HepG2 (cell line): Measurements from ENCODE around the gene SEMA7A. TPM values are rescaled to one million over a fixed set of nuclear protein-coding genes. Genes with fewer than 3 reads are reported as not detected.
A peak's percentile ranks its signal among the peaks of the same experiment; 100 is the strongest.

Experiments
- ELF3 ChIP-seq: IDR thresholded peaks from 2 replicates; pipeline ENCODE4 v1.6.1; 2016; ENCODE audit warnings: missing genetic modification reagents, missing compliant biosample characterization
- FOXA1 ChIP-seq, 2 experiments: fragments of 450-650 bp in 1 of 2; sonication (generic) in 1 of 2; formaldehyde crosslinking in 1 of 2; IDR thresholded peaks; 2 replicates each; pipeline versions ENCODE4 v1.4.0 to v1.6.1; 2016 to 2020; ENCODE audit warnings: missing genetic modification reagents in 1 of 2
- GATAD2A ChIP-seq: IDR thresholded peaks from 2 replicates; pipeline ENCODE4 v1.6.1; 2016
- GZF1 ChIP-seq: sonication (generic); formaldehyde crosslinking; IDR thresholded peaks from 2 replicates; pipeline ENCODE4 v1.5.1; 2020; ENCODE audit warnings: mild to moderate bottlenecking, missing genetic modification reagents
- NR2F1 ChIP-seq, 2 experiments: fragments of 450-650 bp in 1 of 2; formaldehyde crosslinking in 1 of 2; IDR thresholded peaks; 2 replicates each; pipeline versions ENCODE4 v1.5.0 to v1.6.1; 2016 to 2020; ENCODE audit warnings: mild to moderate bottlenecking in 1 of 2, missing compliant biosample characterization in 1 of 2, missing genetic modification reagents in 1 of 2, moderate library complexity in 1 of 2
- RXRB ChIP-seq: IDR thresholded peaks from 2 replicates; pipeline ENCODE4 v1.6.1; 2016; ENCODE audit warnings: borderline replicate concordance, missing genetic modification reagents, missing compliant biosample characterization
- SP140L ChIP-seq: sonication (generic); formaldehyde crosslinking; IDR thresholded peaks from 2 replicates; pipeline ENCODE4 v1.4.0; 2020; ENCODE audit warnings: missing genetic modification reagents, borderline replicate concordance
- TSC22D2 ChIP-seq: sonication (generic); formaldehyde crosslinking; IDR thresholded peaks from 2 replicates; pipeline ENCODE4 v1.5.1; 2020; ENCODE audit warnings: missing genetic modification reagents, mild to moderate bottlenecking, borderline replicate concordance
- ZFP90 ChIP-seq: sonication (generic); formaldehyde crosslinking; IDR thresholded peaks from 2 replicates; pipeline ENCODE4 v1.8.0; 2022; ENCODE audit warnings: missing genetic modification reagents, mild to moderate bottlenecking, inconsistent platforms, borderline replicate concordance
- ZMYM4 ChIP-seq: sonication (generic); formaldehyde crosslinking; IDR thresholded peaks from 2 replicates; pipeline ENCODE4 v1.8.1; 2023; ENCODE audit warnings: mild to moderate bottlenecking, missing genetic modification reagents
- ZNF12 ChIP-seq: sonication (generic); formaldehyde crosslinking; IDR thresholded peaks from 2 replicates; pipeline ENCODE4 v1.5.0; 2020; ENCODE audit warnings: missing genetic modification reagents
- ZNF3 ChIP-seq: IDR thresholded peaks from 2 replicates; pipeline ENCODE4 v1.7.0; 2017; ENCODE audit warnings: inconsistent platforms
- ZZZ3 ChIP-seq: sonication (generic); formaldehyde crosslinking; IDR thresholded peaks from 2 replicates; pipeline ENCODE4 v1.4.0; 2020; ENCODE audit warnings: missing genetic modification reagents, mild to moderate bottlenecking, borderline replicate concordance
- polyA plus RNA-seq, 8 experiments: library from polyadenylated mRNA; depleted of rRNA in 3 of 8; stranded (reverse) in 7 of 8; unstranded in 1 of 8; fragments of >200 nt; fragmentation: Illumina TruSeq in 4 of 8; extraction: Trizol in 4 of 8; gene quantifications; 2 replicates each; pipeline versions ENCODE4 v1.2.1 to v1.2.3, GENCODE V29; 2011 to 2016; ENCODE audit warnings: low read depth in 4 of 8, missing spikeins in 1 of 8, mixed read lengths in 1 of 8; ENCODE audit not compliant: insufficient read depth in 1 of 8
- total RNA-seq, 5 experiments: library from RNA; depleted of rRNA; stranded (reverse); fragments of >200 nt; fragmentation: Illumina TruSeq; extraction: Trizol; gene quantifications; 2 replicates each; pipeline ENCODE4 v1.2.3, GENCODE V29; 2016; ENCODE audit warnings: low read depth in 1 of 5
- TF ChIP-seq, protein P1 (sequence below): IDR thresholded peaks from 2 replicates; pipeline ENCODE4 v1.4.0; 2020; ENCODE audit warnings: mild to moderate bottlenecking, missing genetic modification reagents
- TF ChIP-seq, protein P2 (sequence below): sonication (generic); formaldehyde crosslinking; IDR thresholded peaks from 2 replicates; pipeline ENCODE4 v1.4.0; 2020; ENCODE audit warnings: missing genetic modification reagents, borderline replicate concordance
- TF ChIP-seq, protein P3 (sequence below): sonication (generic); formaldehyde crosslinking; IDR thresholded peaks from 2 replicates; pipeline ENCODE4 v1.4.0; 2020; ENCODE audit warnings: mild to moderate bottlenecking, missing genetic modification reagents
- TF ChIP-seq, protein P4 (sequence below): IDR thresholded peaks from 2 replicates; pipeline ENCODE4 v1.6.1; 2016; ENCODE audit warnings: missing compliant biosample characterization, missing genetic modification reagents, borderline replicate concordance
- TF ChIP-seq, protein P5 (sequence below): IDR thresholded peaks from 2 replicates; pipeline ENCODE4 v1.6.1; 2016

SEMA7A gene
- total and polyA plus RNA-seq, 2 of the 13 experiments (the other 11 are each of a cell fraction or from before 2014, with no cell fraction given) = 9.0 to 15.8 TPM

DNA sequence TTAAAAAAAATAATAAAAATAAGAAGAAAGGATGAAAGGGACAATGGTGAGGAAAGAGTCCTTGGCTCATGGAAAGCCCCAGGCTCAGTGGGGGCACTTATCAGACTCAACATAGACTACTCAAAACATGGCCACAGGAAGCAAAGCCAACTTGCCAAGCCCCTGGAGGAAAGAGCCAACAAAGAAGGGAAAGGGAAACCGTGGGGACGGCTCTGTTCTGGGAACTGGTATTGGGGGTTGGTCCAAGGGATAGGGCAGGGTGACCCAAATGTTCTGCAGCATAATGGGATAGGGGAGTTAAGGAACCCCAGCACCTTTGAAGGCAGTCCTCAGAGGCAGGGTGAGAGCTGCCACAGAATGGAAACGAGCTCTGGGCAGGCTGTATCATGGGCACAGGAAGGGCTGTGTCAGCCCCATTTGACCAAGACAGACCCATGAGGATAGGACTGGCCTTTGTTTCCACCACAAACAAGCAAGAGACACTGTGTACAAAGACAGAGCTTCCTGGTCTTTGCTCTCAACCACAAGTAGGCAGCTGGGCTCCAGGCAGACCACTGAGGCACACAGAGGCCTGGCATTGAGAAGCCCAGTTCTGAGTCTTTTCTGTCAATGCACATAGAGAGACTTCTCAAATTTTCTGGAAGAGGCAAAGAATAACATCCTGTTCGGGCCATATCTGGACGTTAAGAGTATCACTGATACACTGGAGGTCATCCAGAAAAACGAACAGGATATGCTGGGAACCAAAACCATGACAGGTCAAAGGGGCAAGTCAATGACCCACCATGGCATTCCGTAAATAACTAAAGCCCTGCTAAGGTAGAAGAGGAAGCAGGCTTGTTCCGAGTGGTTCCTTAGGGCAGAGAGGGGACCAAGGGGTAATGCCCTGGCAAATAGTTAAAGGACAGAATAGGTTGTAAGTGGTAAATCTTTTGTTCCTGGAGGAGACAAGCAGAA lies 10.6 kb upstream of the SEMA7A start (continued):
- TF ChIP-seq, protein P1, sequence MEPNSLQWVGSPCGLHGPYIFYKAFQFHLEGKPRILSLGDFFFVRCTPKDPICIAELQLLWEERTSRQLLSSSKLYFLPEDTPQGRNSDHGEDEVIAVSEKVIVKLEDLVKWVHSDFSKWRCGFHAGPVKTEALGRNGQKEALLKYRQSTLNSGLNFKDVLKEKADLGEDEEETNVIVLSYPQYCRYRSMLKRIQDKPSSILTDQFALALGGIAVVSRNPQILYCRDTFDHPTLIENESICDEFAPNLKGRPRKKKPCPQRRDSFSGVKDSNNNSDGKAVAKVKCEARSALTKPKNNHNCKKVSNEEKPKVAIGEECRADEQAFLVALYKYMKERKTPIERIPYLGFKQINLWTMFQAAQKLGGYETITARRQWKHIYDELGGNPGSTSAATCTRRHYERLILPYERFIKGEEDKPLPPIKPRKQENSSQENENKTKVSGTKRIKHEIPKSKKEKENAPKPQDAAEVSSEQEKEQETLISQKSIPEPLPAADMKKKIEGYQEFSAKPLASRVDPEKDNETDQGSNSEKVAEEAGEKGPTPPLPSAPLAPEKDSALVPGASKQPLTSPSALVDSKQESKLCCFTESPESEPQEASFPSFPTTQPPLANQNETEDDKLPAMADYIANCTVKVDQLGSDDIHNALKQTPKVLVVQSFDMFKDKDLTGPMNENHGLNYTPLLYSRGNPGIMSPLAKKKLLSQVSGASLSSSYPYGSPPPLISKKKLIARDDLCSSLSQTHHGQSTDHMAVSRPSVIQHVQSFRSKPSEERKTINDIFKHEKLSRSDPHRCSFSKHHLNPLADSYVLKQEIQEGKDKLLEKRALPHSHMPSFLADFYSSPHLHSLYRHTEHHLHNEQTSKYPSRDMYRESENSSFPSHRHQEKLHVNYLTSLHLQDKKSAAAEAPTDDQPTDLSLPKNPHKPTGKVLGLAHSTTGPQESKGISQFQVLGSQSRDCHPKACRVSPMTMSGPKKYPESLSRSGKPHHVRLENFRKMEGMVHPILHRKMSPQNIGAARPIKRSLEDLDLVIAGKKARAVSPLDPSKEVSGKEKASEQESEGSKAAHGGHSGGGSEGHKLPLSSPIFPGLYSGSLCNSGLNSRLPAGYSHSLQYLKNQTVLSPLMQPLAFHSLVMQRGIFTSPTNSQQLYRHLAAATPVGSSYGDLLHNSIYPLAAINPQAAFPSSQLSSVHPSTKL (CRISPR knock-in tag) = peak; percentile 57
- TF ChIP-seq SP140L (CRISPR knock-in tag) (no peak), RXRB (CRISPR knock-in tag) (peak; percentile 88), TSC22D2 (no peak), ELF3 (CRISPR knock-in tag) (peak; percentile 33; the same call in 1 of the 2 replicates), ZFP90 (CRISPR knock-in tag) (no peak), NR2F1 (CRISPR knock-in tag; IDR thresholded peaks at IDR 0.05) (peak; percentile 52 to 61; a peak in 3 of 4 replicates), ZNF3 (CRISPR knock-in tag) (no peak), ZNF12 (CRISPR knock-in tag) (no peak), ZZZ3 (CRISPR knock-in tag) (no peak), FOXA1 (IDR thresholded peaks at IDR 0.05) (no peak), FOXA1 (CRISPR knock-in tag; IDR thresholded peaks at IDR 0.05) (peak; percentile 32), GATAD2A (peak; percentile 47; the same call in 1 of the 2 replicates), GZF1 (CRISPR knock-in tag) (0 out of 2 replicates have a peak, but pooled peaks have one; percentile 57), ZMYM4 (CRISPR knock-in tag) (0 out of 2 replicates have a peak, but pooled peaks have one; percentile 2)
- TF ChIP-seq, protein P2, sequence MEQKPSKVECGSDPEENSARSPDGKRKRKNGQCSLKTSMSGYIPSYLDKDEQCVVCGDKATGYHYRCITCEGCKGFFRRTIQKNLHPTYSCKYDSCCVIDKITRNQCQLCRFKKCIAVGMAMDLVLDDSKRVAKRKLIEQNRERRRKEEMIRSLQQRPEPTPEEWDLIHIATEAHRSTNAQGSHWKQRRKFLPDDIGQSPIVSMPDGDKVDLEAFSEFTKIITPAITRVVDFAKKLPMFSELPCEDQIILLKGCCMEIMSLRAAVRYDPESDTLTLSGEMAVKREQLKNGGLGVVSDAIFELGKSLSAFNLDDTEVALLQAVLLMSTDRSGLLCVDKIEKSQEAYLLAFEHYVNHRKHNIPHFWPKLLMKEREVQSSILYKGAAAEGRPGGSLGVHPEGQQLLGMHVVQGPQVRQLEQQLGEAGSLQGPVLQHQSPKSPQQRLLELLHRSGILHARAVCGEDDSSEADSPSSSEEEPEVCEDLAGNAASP (CRISPR knock-in tag) = peak; percentile 48; the same call in 1 of the 2 replicates
- TF ChIP-seq, protein P3, sequence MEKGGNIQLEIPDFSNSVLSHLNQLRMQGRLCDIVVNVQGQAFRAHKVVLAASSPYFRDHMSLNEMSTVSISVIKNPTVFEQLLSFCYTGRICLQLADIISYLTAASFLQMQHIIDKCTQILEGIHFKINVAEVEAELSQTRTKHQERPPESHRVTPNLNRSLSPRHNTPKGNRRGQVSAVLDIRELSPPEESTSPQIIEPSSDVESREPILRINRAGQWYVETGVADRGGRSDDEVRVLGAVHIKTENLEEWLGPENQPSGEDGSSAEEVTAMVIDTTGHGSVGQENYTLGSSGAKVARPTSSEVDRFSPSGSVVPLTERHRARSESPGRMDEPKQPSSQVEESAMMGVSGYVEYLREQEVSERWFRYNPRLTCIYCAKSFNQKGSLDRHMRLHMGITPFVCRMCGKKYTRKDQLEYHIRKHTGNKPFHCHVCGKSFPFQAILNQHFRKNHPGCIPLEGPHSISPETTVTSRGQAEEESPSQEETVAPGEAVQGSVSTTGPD (CRISPR knock-in tag) = 0 out of 2 replicates have a peak, but pooled peaks have one; percentile 61
- TF ChIP-seq, protein P4, sequence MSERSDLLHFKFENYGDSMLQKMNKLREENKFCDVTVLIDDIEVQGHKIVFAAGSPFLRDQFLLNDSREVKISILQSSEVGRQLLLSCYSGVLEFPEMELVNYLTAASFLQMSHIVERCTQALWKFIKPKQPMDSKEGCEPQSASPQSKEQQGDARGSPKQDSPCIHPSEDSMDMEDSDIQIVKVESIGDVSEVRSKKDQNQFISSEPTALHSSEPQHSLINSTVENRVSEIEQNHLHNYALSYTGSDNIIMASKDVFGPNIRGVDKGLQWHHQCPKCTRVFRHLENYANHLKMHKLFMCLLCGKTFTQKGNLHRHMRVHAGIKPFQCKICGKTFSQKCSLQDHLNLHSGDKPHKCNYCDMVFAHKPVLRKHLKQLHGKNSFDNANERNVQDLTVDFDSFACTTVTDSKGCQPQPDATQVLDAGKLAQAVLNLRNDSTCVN (CRISPR knock-in tag) = peak; percentile 74; the same call in 1 of the 2 replicates
- TF ChIP-seq, protein P5, sequence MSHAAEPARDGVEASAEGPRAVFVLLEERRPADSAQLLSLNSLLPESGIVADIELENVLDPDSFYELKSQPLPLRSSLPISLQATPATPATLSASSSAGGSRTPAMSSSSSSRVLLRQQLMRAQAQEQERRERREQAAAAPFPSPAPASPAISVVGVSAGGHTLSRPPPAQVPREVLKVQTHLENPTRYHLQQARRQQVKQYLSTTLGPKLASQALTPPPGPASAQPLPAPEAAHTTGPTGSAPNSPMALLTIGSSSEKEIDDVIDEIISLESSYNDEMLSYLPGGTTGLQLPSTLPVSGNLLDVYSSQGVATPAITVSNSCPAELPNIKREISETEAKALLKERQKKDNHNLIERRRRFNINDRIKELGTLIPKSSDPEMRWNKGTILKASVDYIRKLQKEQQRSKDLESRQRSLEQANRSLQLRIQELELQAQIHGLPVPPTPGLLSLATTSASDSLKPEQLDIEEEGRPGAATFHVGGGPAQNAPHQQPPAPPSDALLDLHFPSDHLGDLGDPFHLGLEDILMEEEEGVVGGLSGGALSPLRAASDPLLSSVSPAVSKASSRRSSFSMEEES (CRISPR knock-in tag) = no peak
